ENCODE data around the gene RPP30. TPM values are rescaled to one million over a fixed set of nuclear protein-coding genes. Genes with fewer than 3 reads are reported as not detected.

Gene RPP30
- total and polyA plus RNA-seq, 2 experiments from 2014 or later: 31.3 to 54.6 TPM

DNA sequence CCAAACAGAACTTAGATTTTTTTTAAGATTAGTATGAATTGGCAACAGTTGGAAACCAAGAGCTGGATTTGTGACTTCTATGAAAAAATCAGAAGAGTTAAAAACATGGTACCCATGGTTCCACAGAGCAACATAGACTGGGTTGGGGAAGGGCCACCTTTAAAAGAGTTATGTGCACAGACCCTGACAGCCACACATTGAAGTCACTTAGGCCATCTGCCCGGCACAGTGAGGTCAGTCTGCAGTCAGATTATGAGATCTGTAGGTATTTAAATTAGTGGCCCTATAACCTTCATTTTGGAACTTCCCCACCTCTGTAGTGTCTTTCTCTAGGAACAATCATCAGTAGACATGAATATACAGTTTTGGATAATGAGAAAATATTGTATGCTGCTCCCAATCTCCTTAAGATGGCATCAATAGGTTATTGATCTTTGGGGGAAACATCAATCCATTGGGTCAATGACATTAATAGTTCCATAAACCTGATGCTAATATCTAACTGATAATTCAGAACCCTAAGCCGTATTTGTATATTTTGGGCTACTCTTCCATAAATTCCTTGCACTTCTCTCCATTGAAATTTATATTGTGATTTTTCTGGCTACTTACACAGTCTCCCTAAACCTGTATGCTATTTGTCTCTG, 42.1 kb downstream of the RPP30 start:
- H3K27me3 ChIP-seq (replicated peaks; ENCODE audit: insufficient read depth): no peaks in the 10 kb centered on the region
- in situ Hi-C loops (cut with MboI): no loop called here
- no peaks in the 10 kb centered on the region for H3K36me3 ChIP-seq (ENCODE audit: low read depth)
- WGBS, 2 experiments (ENCODE audit: low coverage in 1 of 2, low lambda C conversion rate in 2 of 2, missing lambda C conversion rate in 2 of 2): 92 to 96% methylated on average over 2 of the region's 2 CpGs
- no peaks in the 10 kb centered on the region for H4K20me1 ChIP-seq (ENCODE audit: insufficient read depth)
- no peak overlapping the region for H2AFZ ChIP-seq
- TF ChIP-seq EZH2phosphoT487 (IDR thresholded peaks at IDR 0.05; ENCODE audit: insufficient read depth, low read depth) (no peak), EZH2 (IDR thresholded peaks at IDR 0.05; ENCODE audit: insufficient read depth, poor library complexity, severe bottlenecking) (no peak)
- no peaks in the 10 kb centered on the region for H3K9me3 ChIP-seq (ENCODE audit: low read depth)
- H3K9me2 ChIP-seq (ENCODE audit: insufficient read depth): no peaks in the 10 kb centered on the region
- H3K4me2 ChIP-seq (ENCODE audit: unreplicated experiment): no peak overlapping the region
- no peak for DNase-seq
- H3K79me2 ChIP-seq (ENCODE audit: insufficient read depth): no peaks in the 10 kb centered on the region
- no peaks in the 10 kb centered on the region for H3F3A ChIP-seq (ENCODE audit: insufficient read depth)
- H3K4me1 ChIP-seq (ENCODE audit: insufficient read depth): peaks cover 8% of the 10 kb centered on the region
- H3K27ac ChIP-seq: no peak overlapping the region
- H3K4me3 ChIP-seq: no peak overlapping the region
- no peak overlapping the region for H3K9ac ChIP-seq

- Histone ChIP-seq H4K20me1 (ENCODE audit: insufficient read depth) (no peaks in the 10 kb centered on the region), H3K36me3 (ENCODE audit: low read depth) (no peaks in the 10 kb centered on the region), H3K4me2 (ENCODE audit: unreplicated experiment) (no peak overlapping the region), H3K4me3 (no peak overlapping the region), H3K9ac (no peak overlapping the region), H3K79me2 (ENCODE audit: insufficient read depth) (no peaks in the 10 kb centered on the region), H2AFZ (no peak overlapping the region), H3K9me2 (ENCODE audit: insufficient read depth) (no peaks in the 10 kb centered on the region), H3K27me3 (replicated peaks; ENCODE audit: insufficient read depth) (no peaks in the 10 kb centered on the region), H3K27ac (no peak overlapping the region), H3K9me3 (ENCODE audit: low read depth) (no peaks in the 10 kb centered on the region), H3F3A (ENCODE audit: insufficient read depth) (no peaks in the 10 kb centered on the region), H3K4me1 (ENCODE audit: insufficient read depth) (peaks cover 21% of the 10 kb centered on the region)
- TF ChIP-seq EZH2phosphoT487 (IDR thresholded peaks at IDR 0.05; ENCODE audit: insufficient read depth, low read depth) (no peak), EZH2 (IDR thresholded peaks at IDR 0.05; ENCODE audit: insufficient read depth, poor library complexity, severe bottlenecking) (no peak)
- in situ Hi-C loops (cut with MboI): no loop called here
- DNase-seq: no peak
- WGBS, 2 experiments (ENCODE audit: low coverage in 1 of 2, low lambda C conversion rate in 2 of 2, missing lambda C conversion rate in 2 of 2): 71 to 77% methylated on average over 10 of the region's 10 CpGs
Observed at GRCh38 chr10:90914992-90915765, 43.4 kb downstream of the RPP30 start.

- no peaks in the 10 kb centered on the region for H3K36me3 ChIP-seq (ENCODE audit: low read depth)
- DNase-seq: no peak
Observed at GRCh38 chr10:90915766-90916075, 43.9 kb downstream of the RPP30 start.

GRCh38 chr10:90916392-90917237, 44.8 kb downstream of the RPP30 start:
- Histone ChIP-seq H3K9ac (no peak overlapping the region), H3K27ac (no peak overlapping the region), H2AFZ (no peak overlapping the region), H4K20me1 (ENCODE audit: insufficient read depth) (no peaks in the 10 kb centered on the region), H3K9me3 (ENCODE audit: low read depth) (no peaks in the 10 kb centered on the region), H3K79me2 (ENCODE audit: insufficient read depth) (no peaks in the 10 kb centered on the region), H3K27me3 (replicated peaks; ENCODE audit: insufficient read depth) (no peaks in the 10 kb centered on the region), H3K4me1 (ENCODE audit: insufficient read depth) (peaks cover 35% of the 10 kb centered on the region), H3K4me3 (no peak overlapping the region), H3K9me2 (ENCODE audit: insufficient read depth) (no peaks in the 10 kb centered on the region), H3F3A (ENCODE audit: insufficient read depth) (no peaks in the 10 kb centered on the region), H3K36me3 (ENCODE audit: low read depth) (no peaks in the 10 kb centered on the region), H3K4me2 (ENCODE audit: unreplicated experiment) (no peak overlapping the region)
- in situ Hi-C loops (cut with MboI): no loop called here
- WGBS, 2 experiments (ENCODE audit: low coverage in 1 of 2, low lambda C conversion rate in 2 of 2, missing lambda C conversion rate in 2 of 2): 86 to 87% methylated on average over 6 of the region's 6 CpGs
- no peak for DNase-seq
- TF ChIP-seq EZH2phosphoT487 (IDR thresholded peaks at IDR 0.05; ENCODE audit: insufficient read depth, low read depth) (no peak), EZH2 (IDR thresholded peaks at IDR 0.05; ENCODE audit: insufficient read depth, poor library complexity, severe bottlenecking) (no peak)

More at GRCh38 chr10:90915766-90916075, 43.9 kb downstream of the RPP30 start:
- Histone ChIP-seq H3K4me3 (no peak overlapping the region), H3K4me1 (ENCODE audit: insufficient read depth) (peaks cover 27% of the 10 kb centered on the region), H3K9me3 (ENCODE audit: low read depth) (no peaks in the 10 kb centered on the region), H2AFZ (no peak overlapping the region), H3K27me3 (replicated peaks; ENCODE audit: insufficient read depth) (no peaks in the 10 kb centered on the region), H3K9ac (no peak overlapping the region), H3K79me2 (ENCODE audit: insufficient read depth) (no peaks in the 10 kb centered on the region), H3K27ac (no peak overlapping the region), H3K4me2 (ENCODE audit: unreplicated experiment) (no peak overlapping the region), H3F3A (ENCODE audit: insufficient read depth) (no peaks in the 10 kb centered on the region), H4K20me1 (ENCODE audit: insufficient read depth) (no peaks in the 10 kb centered on the region), H3K9me2 (ENCODE audit: insufficient read depth) (no peaks in the 10 kb centered on the region)
- in situ Hi-C loops (cut with MboI): no loop called here
- 79 to 90% methylated on average over 9 to 11 of the region's 11 CpGs for WGBS, 2 experiments (ENCODE audit: low coverage in 1 of 2, low lambda C conversion rate in 2 of 2, missing lambda C conversion rate in 2 of 2)
- TF ChIP-seq EZH2 (IDR thresholded peaks at IDR 0.05; ENCODE audit: insufficient read depth, poor library complexity, severe bottlenecking) (no peak), EZH2phosphoT487 (IDR thresholded peaks at IDR 0.05; ENCODE audit: insufficient read depth, low read depth) (no peak)

Data from GM23248 (cell line).